ENCODE data around the gene CYP24A1.

Gene CYP24A1

GRCh38 chr20:54179946-54180345 lies 6.2 kb upstream of the CYP24A1 start:
- H2BK5ac ChIP-seq (ENCODE audit: low read length) = no peak overlapping the region
- no CpG with 5 or more reads among the region's 2 CpGs for WGBS, 2 donors (ENCODE audit: extremely low coverage in 2 of 2, insufficient read length in 2 of 2, insufficient replicate concordance in 1 of 2)
- H3K18ac ChIP-seq (ENCODE audit: low read length) = no peak overlapping the region
- no peaks in the 10 kb centered on the region for H3K79me1 ChIP-seq (ENCODE audit: low read depth, low read length)
- no peak overlapping the region for H2BK12ac ChIP-seq (ENCODE audit: low read length)
- H2BK120ac ChIP-seq (ENCODE audit: low read depth, low read length) = no peak overlapping the region
- no peak overlapping the region for H4K91ac ChIP-seq (ENCODE audit: low read depth, low read length, poor library complexity)
- no peak overlapping the region for H3K9ac ChIP-seq (ENCODE audit: low read depth, low read length, poor library complexity)
- H3K4me3 ChIP-seq (ENCODE audit: low read length in 2 of 2) = no peak overlapping the region
- no peak overlapping the region for H2BK15ac ChIP-seq (ENCODE audit: low read length)
- no peak overlapping the region for H3K27ac ChIP-seq (replicated peaks; ENCODE audit: low read length)
- H3K9me3 ChIP-seq (replicated peaks in 1 of 2; ENCODE audit: control insufficient read depth in 2 of 2, insufficient read depth in 1 of 2, low read depth in 1 of 2, low read length in 2 of 2) = no peaks in the 10 kb centered on the region
- DNase-seq (ENCODE audit: low spot score) = no peak
- H3K14ac ChIP-seq (ENCODE audit: low read length) = no peak overlapping the region
- no peak overlapping the region for H3K23ac ChIP-seq (ENCODE audit: low read depth, low read length, poor library complexity)
- no peaks in the 10 kb centered on the region for H3K36me3 ChIP-seq (replicated peaks in 1 of 2; ENCODE audit: control insufficient read depth in 2 of 2, insufficient read depth in 2 of 2, low read length in 2 of 2)
- peaks cover 0 to under 1% of the 10 kb centered on the region in 2 donors for H3K4me1 ChIP-seq (ENCODE audit: control insufficient read depth in 2 of 2, insufficient read depth in 1 of 2, low read depth in 1 of 2, low read length in 2 of 2)
- no peak overlapping the region for H2AFZ ChIP-seq (ENCODE audit: low read length)
- H3K4ac ChIP-seq (ENCODE audit: low read length) = no peak overlapping the region
- H2AK5ac ChIP-seq (ENCODE audit: low read depth, low read length) = no peak overlapping the region
- H4K8ac ChIP-seq (ENCODE audit: low read depth, low read length) = no peak overlapping the region
- no peak overlapping the region for H3K4me2 ChIP-seq (ENCODE audit: insufficient read depth, low read length, poor library complexity, severe bottlenecking)
- peaks cover 0 to 51% (median 5%) of the 10 kb centered on the region in 3 experiments for H3K27me3 ChIP-seq (ENCODE audit: control insufficient read depth in 3 of 3, insufficient read depth in 3 of 3, low read depth in 1 of 3, low read length in 3 of 3)

GRCh38 chr20:54178256-54178655 lies 4.5 kb upstream of the CYP24A1 start:
- no peak overlapping the region for H3K9ac ChIP-seq (ENCODE audit: low read depth, low read length, poor library complexity)

DNA sequence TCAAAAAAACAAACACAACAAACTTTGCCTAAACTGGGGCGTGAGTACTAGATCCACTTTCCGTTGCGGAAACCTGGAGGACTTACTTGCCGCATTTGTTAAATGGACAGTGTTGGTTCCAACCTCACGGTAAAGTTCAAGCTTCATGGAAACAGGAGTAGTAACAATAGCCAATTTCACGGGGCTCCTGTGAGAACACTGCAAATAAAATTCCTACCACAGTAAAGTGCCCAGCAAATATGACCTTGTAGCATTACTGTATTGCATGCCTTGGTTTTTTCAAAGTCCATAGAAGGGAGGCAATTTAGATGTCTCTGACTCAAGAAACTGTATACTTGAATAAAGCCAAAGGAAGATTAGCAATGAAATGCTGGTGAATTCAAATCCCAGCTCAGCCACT lies 3.6 kb upstream of the CYP24A1 start:
- Histone ChIP-seq H4K8ac (ENCODE audit: low read depth, low read length) (no peak overlapping the region), H3K4me1 (ENCODE audit: control insufficient read depth in 2 of 2, insufficient read depth in 1 of 2, low read depth in 1 of 2, low read length in 2 of 2) (peaks cover 11 to 14% of the 10 kb centered on the region in 2 donors), H3K4ac (ENCODE audit: low read length) (no peak overlapping the region), H2BK12ac (ENCODE audit: low read length) (no peak overlapping the region), H4K91ac (ENCODE audit: low read depth, low read length, poor library complexity) (no peak overlapping the region), H3K14ac (ENCODE audit: low read length) (no peak overlapping the region), H2BK120ac (ENCODE audit: low read depth, low read length) (no peak overlapping the region), H3K18ac (ENCODE audit: low read length) (no peak overlapping the region), H3K9me3 (replicated peaks in 1 of 2; ENCODE audit: control insufficient read depth in 2 of 2, insufficient read depth in 1 of 2, low read depth in 1 of 2, low read length in 2 of 2) (no peaks in the 10 kb centered on the region), H2BK15ac (ENCODE audit: low read length) (no peak overlapping the region), H3K4me2 (ENCODE audit: insufficient read depth, low read length, poor library complexity, severe bottlenecking) (no peak overlapping the region), H2AFZ (ENCODE audit: low read length) (no peak overlapping the region), H3K36me3 (replicated peaks in 1 of 2; ENCODE audit: control insufficient read depth in 2 of 2, insufficient read depth in 2 of 2, low read length in 2 of 2) (no peaks in the 10 kb centered on the region), H3K27ac (replicated peaks; ENCODE audit: low read length) (no peak overlapping the region), H2AK5ac (ENCODE audit: low read depth, low read length) (no peak overlapping the region), H3K23ac (ENCODE audit: low read depth, low read length, poor library complexity) (no peak overlapping the region), H3K79me1 (ENCODE audit: low read depth, low read length) (no peaks in the 10 kb centered on the region), H3K27me3 (ENCODE audit: control insufficient read depth in 3 of 3, insufficient read depth in 3 of 3, low read depth in 1 of 3, low read length in 3 of 3) (peaks cover 19 to 61% (median 30%) of the 10 kb centered on the region in 3 experiments), H3K9ac (ENCODE audit: low read depth, low read length, poor library complexity) (no peak overlapping the region), H2BK5ac (ENCODE audit: low read length) (no peak overlapping the region), H3K4me3 (ENCODE audit: low read length in 2 of 2) (no peak overlapping the region)
- WGBS, 2 donors (ENCODE audit: extremely low coverage in 2 of 2, insufficient read length in 2 of 2, insufficient replicate concordance in 1 of 2) = no CpG with 5 or more reads among the region's 6 CpGs
- no peak for DNase-seq (ENCODE audit: low spot score)

More at GRCh38 chr20:54178256-54178655, 4.5 kb upstream of the CYP24A1 start:
- Histone ChIP-seq H3K23ac (ENCODE audit: low read depth, low read length, poor library complexity) (no peak overlapping the region), H2BK15ac (ENCODE audit: low read length) (no peak overlapping the region), H2AK5ac (ENCODE audit: low read depth, low read length) (no peak overlapping the region), H3K36me3 (replicated peaks in 1 of 2; ENCODE audit: control insufficient read depth in 2 of 2, insufficient read depth in 2 of 2, low read length in 2 of 2) (no peaks in the 10 kb centered on the region), H2BK5ac (ENCODE audit: low read length) (no peak overlapping the region), H3K27ac (replicated peaks; ENCODE audit: low read length) (no peak overlapping the region), H3K9me3 (replicated peaks in 1 of 2; ENCODE audit: control insufficient read depth in 2 of 2, insufficient read depth in 1 of 2, low read depth in 1 of 2, low read length in 2 of 2) (no peaks in the 10 kb centered on the region), H2AFZ (ENCODE audit: low read length) (no peak overlapping the region), H2BK12ac (ENCODE audit: low read length) (no peak overlapping the region), H3K4ac (ENCODE audit: low read length) (no peak overlapping the region), H2BK120ac (ENCODE audit: low read depth, low read length) (no peak overlapping the region), H3K79me1 (ENCODE audit: low read depth, low read length) (no peaks in the 10 kb centered on the region), H3K18ac (ENCODE audit: low read length) (no peak overlapping the region), H4K8ac (ENCODE audit: low read depth, low read length) (no peak overlapping the region), H3K27me3 (ENCODE audit: control insufficient read depth in 3 of 3, insufficient read depth in 3 of 3, low read depth in 1 of 3, low read length in 3 of 3) (peaks cover 11 to 61% (median 22%) of the 10 kb centered on the region in 3 experiments), H3K4me1 (ENCODE audit: control insufficient read depth in 2 of 2, insufficient read depth in 1 of 2, low read depth in 1 of 2, low read length in 2 of 2) (peaks cover 7 to 8% of the 10 kb centered on the region in 2 donors), H3K4me2 (ENCODE audit: insufficient read depth, low read length, poor library complexity, severe bottlenecking) (no peak overlapping the region), H4K91ac (ENCODE audit: low read depth, low read length, poor library complexity) (no peak overlapping the region), H3K4me3 (ENCODE audit: low read length in 2 of 2) (no peak overlapping the region), H3K14ac (ENCODE audit: low read length) (no peak overlapping the region)
- no CpG with 5 or more reads among the region's 2 CpGs for WGBS, 2 donors (ENCODE audit: extremely low coverage in 2 of 2, insufficient read length in 2 of 2, insufficient replicate concordance in 1 of 2)
- DNase-seq (ENCODE audit: low spot score) = no peak

DNA sequence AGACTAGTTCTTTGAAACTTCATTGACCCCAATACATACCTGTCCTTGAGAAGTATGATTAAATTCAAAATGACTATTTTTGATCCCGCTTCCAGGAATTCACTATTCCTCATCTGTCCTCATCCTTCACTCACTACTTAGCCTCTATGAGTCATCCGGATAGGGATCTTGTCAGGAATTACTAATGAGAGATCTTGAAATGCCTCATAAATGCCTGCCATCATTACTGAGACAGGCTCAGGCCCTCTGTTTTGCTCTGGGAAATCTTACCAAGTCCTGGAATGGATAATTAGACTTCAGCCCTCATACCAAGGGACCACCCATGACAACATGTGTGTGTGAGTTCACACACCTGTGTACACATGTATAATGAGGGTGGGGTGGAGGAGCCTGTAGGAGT lies 2.8 kb upstream of the CYP24A1 start:
- Histone ChIP-seq H2BK15ac (ENCODE audit: low read length) (no peak overlapping the region), H3K23ac (ENCODE audit: low read depth, low read length, poor library complexity) (no peak overlapping the region), H3K14ac (ENCODE audit: low read length) (no peak overlapping the region), H3K4me2 (ENCODE audit: insufficient read depth, low read length, poor library complexity, severe bottlenecking) (no peak overlapping the region), H2BK5ac (ENCODE audit: low read length) (no peak overlapping the region), H3K4ac (ENCODE audit: low read length) (no peak overlapping the region), H3K9ac (ENCODE audit: low read depth, low read length, poor library complexity) (no peak overlapping the region), H3K27ac (replicated peaks; ENCODE audit: low read length) (no peak overlapping the region), H2AFZ (ENCODE audit: low read length) (no peak overlapping the region), H4K8ac (ENCODE audit: low read depth, low read length) (no peak overlapping the region), H3K27me3 (ENCODE audit: control insufficient read depth in 3 of 3, insufficient read depth in 3 of 3, low read depth in 1 of 3, low read length in 3 of 3) (peaks cover 19 to 67% (median 38%) of the 10 kb centered on the region in 3 experiments), H2AK5ac (ENCODE audit: low read depth, low read length) (no peak overlapping the region), H4K91ac (ENCODE audit: low read depth, low read length, poor library complexity) (no peak overlapping the region), H3K36me3 (replicated peaks in 1 of 2; ENCODE audit: control insufficient read depth in 2 of 2, insufficient read depth in 2 of 2, low read length in 2 of 2) (no peaks in the 10 kb centered on the region), H2BK12ac (ENCODE audit: low read length) (no peak overlapping the region), H3K4me1 (ENCODE audit: control insufficient read depth in 2 of 2, insufficient read depth in 1 of 2, low read depth in 1 of 2, low read length in 2 of 2) (peaks cover 11 to 14% of the 10 kb centered on the region in 2 donors), H3K9me3 (replicated peaks in 1 of 2; ENCODE audit: control insufficient read depth in 2 of 2, insufficient read depth in 1 of 2, low read depth in 1 of 2, low read length in 2 of 2) (no peaks in the 10 kb centered on the region), H3K18ac (ENCODE audit: low read length) (no peak overlapping the region), H2BK120ac (ENCODE audit: low read depth, low read length) (no peak overlapping the region), H3K79me1 (ENCODE audit: low read depth, low read length) (no peaks in the 10 kb centered on the region), H3K4me3 (ENCODE audit: low read length in 2 of 2) (no peak overlapping the region)
- no CpG with 5 or more reads among the region's 2 CpGs for WGBS, 2 donors (ENCODE audit: extremely low coverage in 2 of 2, insufficient read length in 2 of 2, insufficient replicate concordance in 1 of 2)
- DNase-seq (ENCODE audit: low spot score) = no peak

Measured in neuronal stem cell (in vitro differentiated cells).